ENCODE data around the gene NDUFS2. TPM values are rescaled to one million over a fixed set of nuclear protein-coding genes. Genes with fewer than 3 reads are reported as not detected.

The NDUFS2 gene
- total RNA-seq, 1 donor from 2014 or later: 55.2 TPM

DNA sequence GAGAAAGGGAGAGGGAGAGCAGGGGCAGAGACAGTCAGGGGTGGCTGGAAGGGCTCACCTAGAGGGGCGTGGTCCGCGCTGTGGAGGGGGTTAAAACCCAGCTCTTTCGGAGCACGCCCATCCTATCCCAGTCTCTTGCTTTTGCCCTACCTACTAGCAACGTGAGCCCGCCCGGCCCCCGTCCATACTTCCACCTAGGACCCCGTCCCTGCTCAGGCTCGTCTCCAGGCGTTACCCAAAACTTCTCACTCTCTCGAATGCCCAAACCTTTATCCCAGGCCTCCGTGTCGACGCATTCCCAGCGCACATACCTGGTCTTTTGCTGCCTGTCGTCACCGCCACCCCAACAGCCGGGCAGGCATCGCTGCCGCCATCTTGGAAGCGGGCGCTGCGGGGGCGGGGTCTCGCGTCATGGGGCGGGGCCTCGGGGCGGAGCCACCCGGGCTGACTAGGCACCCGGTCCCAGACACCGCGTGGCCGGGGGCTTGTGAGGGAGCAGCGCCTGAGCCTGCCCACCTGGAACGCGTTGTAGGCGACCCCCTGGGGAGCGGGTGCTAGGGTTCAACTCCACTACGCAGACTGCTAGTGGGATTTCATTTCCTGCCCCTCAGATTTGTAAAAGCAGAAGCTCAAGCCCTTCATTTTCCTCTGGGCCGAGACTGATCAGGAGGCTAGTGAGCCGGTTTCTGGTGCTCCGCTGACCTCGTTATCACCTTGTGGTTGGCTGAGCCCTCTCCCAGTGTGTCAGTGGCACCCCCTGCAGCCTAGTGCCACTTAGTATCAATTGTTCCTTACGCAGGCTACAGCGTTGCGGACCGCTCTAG lies 24.8 kb upstream of the NDUFS2 start, which contains the start of gene B4GALT3:
TSS of gene B4GALT3 (minus strand) at position 396 of the 824 bp plus-strand sequence. CDS start 1,447 bp downstream, outside the sequence.
- TF ChIP-seq, protein P1, sequence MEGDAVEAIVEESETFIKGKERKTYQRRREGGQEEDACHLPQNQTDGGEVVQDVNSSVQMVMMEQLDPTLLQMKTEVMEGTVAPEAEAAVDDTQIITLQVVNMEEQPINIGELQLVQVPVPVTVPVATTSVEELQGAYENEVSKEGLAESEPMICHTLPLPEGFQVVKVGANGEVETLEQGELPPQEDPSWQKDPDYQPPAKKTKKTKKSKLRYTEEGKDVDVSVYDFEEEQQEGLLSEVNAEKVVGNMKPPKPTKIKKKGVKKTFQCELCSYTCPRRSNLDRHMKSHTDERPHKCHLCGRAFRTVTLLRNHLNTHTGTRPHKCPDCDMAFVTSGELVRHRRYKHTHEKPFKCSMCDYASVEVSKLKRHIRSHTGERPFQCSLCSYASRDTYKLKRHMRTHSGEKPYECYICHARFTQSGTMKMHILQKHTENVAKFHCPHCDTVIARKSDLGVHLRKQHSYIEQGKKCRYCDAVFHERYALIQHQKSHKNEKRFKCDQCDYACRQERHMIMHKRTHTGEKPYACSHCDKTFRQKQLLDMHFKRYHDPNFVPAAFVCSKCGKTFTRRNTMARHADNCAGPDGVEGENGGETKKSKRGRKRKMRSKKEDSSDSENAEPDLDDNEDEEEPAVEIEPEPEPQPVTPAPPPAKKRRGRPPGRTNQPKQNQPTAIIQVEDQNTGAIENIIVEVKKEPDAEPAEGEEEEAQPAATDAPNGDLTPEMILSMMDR (IDR thresholded peaks at IDR 0.05): no peak
- Mint-ChIP-seq H3K27ac (ENCODE audit: unreplicated experiment) (peak within 1 kb of the TSS; percentile 99), H3K4me1 (ENCODE audit: low read depth) (peaks cover 45% of the 10 kb centered on the region), H3K27me3 (ENCODE audit: low read depth) (no peaks in the 10 kb centered on the region), H3K36me3 (ENCODE audit: low read depth) (peaks cover 13% of the 10 kb centered on the region), H3K4me3 (ENCODE audit: unreplicated experiment) (peak within 1 kb of the TSS; percentile 100), H3K9me3 (ENCODE audit: low read depth) (no peaks in the 10 kb centered on the region)
- DNase-seq (ENCODE audit: low spot score): peak; percentile 95

DNA sequence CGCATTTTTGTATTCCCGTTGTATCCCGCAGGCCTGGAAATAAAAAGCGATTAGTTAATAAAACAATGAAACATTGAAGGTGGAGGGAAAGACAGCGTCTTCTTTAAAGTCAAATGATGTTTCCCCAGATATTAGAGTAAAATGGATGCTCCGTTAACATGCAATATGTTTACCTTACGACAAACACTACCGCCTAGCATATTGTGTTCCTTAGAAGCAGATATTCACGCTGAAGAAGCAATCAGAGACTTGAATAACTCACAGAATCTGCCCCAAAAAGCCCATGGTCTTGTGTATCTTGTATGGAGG lies 24.3 kb upstream of the NDUFS2 start:
- peak overlapping the region; percentile 100 for H3K4me3 Mint-ChIP-seq (ENCODE audit: unreplicated experiment)
- no peak for DNase-seq (ENCODE audit: low spot score)
- no peaks in the 10 kb centered on the region for H3K9me3 Mint-ChIP-seq (ENCODE audit: low read depth)
- H3K27me3 Mint-ChIP-seq (ENCODE audit: low read depth): no peaks in the 10 kb centered on the region
- peak overlapping the region; percentile 99 for H3K27ac Mint-ChIP-seq (ENCODE audit: unreplicated experiment)
- peaks cover 10% of the 10 kb centered on the region for H3K36me3 Mint-ChIP-seq (ENCODE audit: low read depth)
- TF ChIP-seq, protein P1 (IDR thresholded peaks at IDR 0.05): no peak
- H3K4me1 Mint-ChIP-seq (ENCODE audit: low read depth): peaks cover 44% of the 10 kb centered on the region

DNA sequence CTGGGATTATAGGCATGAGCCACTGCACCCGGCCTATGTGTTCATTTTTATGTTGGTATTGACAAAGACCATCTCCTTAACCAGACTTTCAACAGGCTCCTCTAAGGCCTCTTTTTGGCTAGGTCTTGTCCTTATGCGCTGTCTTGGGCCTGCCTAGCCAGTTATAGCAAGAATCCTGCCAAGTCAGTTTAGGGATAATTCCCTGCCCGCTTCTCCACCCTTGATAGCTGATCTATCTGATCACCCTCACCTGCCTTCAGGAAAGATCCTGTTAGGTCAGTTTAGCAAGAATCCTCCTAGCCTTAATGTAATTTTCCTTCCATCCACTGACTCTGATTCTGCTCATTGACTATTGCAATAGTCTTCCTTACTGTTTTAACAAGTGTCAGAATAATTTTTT lies 22.5 kb upstream of the NDUFS2 start:
- H3K4me1 Mint-ChIP-seq (ENCODE audit: low read depth): peaks cover 35% of the 10 kb centered on the region
- TF ChIP-seq, protein P1 (IDR thresholded peaks at IDR 0.05): no peak
- peaks cover 3% of the 10 kb centered on the region for H3K36me3 Mint-ChIP-seq (ENCODE audit: low read depth)
- no peak overlapping the region for H3K4me3 Mint-ChIP-seq (ENCODE audit: unreplicated experiment)
- H3K9me3 Mint-ChIP-seq (ENCODE audit: low read depth): no peaks in the 10 kb centered on the region
- H3K27me3 Mint-ChIP-seq (ENCODE audit: low read depth): no peaks in the 10 kb centered on the region
- no peak for DNase-seq (ENCODE audit: low spot score)
- no peak overlapping the region for H3K27ac Mint-ChIP-seq (ENCODE audit: unreplicated experiment)

DNA sequence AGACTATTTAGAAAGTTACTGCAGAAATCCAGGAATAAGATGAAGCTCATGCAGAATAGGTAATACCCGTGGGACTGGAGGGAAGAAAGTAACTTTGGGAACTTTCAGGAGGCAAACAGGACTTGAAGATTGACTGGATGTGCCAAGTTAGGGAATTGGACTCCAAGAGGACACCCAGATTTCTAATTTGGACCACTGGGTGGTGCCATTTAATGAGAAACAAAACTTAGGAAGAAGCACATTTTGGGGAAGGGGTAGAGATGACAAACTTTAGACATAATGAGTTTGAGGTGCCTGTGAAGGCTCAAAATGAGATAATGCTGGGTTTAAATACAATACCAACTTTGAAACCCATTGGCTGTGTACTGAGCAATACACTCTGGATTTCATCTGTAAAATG lies 21.5 kb upstream of the NDUFS2 start:
- no peak overlapping the region for H3K4me3 Mint-ChIP-seq (ENCODE audit: unreplicated experiment)
- DNase-seq (ENCODE audit: low spot score): no peak
- peaks cover 39% of the 10 kb centered on the region for H3K4me1 Mint-ChIP-seq (ENCODE audit: low read depth)
- peaks cover 1% of the 10 kb centered on the region for H3K36me3 Mint-ChIP-seq (ENCODE audit: low read depth)
- no peaks in the 10 kb centered on the region for H3K9me3 Mint-ChIP-seq (ENCODE audit: low read depth)
- H3K27me3 Mint-ChIP-seq (ENCODE audit: low read depth): no peaks in the 10 kb centered on the region
- TF ChIP-seq, protein P1 (IDR thresholded peaks at IDR 0.05): peak; percentile 69
- no peak overlapping the region for H3K27ac Mint-ChIP-seq (ENCODE audit: unreplicated experiment)

DNA sequence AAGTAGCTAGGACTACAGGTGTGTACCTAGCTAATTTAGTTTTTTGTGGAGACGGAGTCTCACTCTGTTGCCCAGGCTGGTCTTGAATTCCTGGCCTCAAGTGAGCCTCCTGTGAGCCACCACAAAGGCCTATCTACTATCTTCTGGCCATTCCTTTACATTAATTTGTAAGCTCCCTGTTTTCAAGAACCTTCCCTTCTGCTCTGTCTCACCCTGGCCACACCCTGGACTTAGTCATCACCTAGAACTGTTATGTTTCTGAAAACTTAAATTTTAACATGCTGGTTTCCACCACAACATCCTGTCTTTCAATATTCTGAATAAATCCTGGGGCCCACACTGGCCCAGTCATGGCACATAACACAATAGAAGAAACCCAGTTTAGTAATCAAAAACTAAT lies 20.0 kb upstream of the NDUFS2 start:
- Mint-ChIP-seq H3K4me1 (ENCODE audit: low read depth) (peaks cover 30% of the 10 kb centered on the region), H3K4me3 (ENCODE audit: unreplicated experiment) (no peak overlapping the region), H3K9me3 (ENCODE audit: low read depth) (no peaks in the 10 kb centered on the region), H3K36me3 (ENCODE audit: low read depth) (no peaks in the 10 kb centered on the region), H3K27ac (ENCODE audit: unreplicated experiment) (no peak overlapping the region), H3K27me3 (ENCODE audit: low read depth) (no peaks in the 10 kb centered on the region)
- TF ChIP-seq, protein P1 (IDR thresholded peaks at IDR 0.05): no peak
- DNase-seq (ENCODE audit: low spot score): peak; percentile 7
